GM11168 (cell line): ENCODE measurements around the gene TRMT61B.

ENCODE experiments used
- in situ Hi-C: fragments of 300-500 bp; cut with MboI; formaldehyde crosslinking; loops from one replicate; pipeline ENCODE4 v1.12.0; 2022; ENCODE audit warnings: low sequenced_read_pairs; ENCODE audit not compliant: unreplicated experiment

TRMT61B gene

DNA sequence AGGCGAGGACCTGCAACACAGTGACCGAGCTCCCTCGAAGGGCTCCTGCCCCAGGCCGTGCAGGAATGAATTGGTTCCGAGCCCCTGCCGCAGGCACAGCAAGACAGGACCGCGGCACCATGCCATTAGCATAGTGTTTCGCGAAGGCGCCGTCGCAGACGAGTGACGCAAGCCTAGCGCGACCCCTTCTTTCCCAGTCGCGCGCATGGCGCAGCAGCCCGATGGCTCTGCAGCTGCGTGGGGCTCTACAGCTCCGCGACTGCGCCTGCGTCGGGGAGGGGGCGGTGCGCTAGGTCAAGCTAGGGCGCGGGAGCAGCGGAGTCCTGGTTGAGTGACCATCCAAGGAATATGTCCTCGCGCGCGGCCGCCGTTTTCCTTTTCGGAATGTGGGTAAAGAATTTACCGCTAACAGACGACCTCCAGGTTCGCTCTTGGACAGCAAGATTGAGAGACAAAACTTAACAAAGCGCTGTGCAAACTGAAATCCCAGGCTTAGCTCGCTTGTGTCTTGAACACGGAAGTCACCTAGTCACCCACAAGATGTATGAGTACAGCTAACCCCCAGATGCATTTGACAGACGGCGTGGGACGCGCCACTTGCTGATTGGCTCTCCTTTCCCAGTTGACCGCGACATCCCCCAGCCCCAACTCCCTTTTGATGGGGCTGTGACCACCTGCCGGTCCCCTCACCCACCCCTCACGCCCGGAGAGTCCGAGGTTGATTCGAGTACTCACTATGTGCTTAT, at the start of gene TRMT61B:
TRMT61B (minus strand) TSS at position 164 of the 746 bp plus-strand sequence; CDS start at position 132, 32 bp downstream.
- in situ Hi-C loops: no loop called here

DNA sequence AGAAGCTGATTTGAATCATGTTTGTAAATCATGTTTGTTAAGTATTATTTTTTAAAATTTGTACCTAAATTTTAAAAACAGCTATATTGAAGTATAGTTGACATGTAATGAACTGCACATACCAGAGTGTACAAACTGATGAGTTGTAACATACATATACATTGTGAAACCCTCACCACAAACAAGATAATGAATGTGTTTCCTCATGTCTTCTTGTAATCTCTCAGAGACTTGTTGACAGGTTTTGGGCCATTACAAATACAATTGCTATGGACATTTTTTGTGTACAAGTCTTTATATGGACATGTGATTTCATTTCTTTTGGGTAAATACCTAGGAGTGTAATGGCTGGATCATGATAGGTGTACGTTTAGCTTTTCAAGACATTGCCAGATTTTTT, 45.8 kb upstream of the TRMT61B start:
- in situ Hi-C loops: no loop called here

DNA sequence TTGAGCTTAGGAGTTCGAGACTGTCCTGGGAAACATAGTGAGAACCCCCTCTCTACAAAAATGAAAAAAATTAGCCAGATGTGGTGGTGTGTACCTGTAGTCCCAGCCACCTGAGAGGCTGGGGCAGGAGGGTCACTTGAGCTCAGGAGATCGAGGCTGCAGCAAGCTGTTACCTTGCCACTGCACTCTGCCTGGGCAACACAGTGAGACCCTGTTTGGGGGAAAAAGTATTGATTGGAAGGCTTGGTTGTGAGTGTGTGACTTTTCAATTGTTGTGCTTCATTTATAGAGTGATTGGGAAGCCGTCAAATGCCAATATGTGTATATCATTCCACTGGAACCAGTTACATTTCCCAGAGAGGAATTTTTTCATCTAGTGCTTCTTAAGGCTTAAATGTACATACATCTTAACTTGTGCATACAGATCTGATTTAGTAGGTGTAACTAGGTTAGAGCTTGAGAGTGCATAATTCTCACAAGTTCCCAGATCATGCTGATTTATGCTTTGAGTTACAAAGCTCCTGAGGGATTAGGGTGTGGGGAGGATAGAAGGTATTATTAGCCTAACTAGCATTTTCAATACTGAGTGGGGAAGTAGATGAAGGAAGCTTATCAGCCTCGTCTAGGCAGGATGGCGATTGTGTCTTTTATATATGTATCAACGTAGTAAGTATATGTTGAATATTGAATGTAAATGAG, 39.7 kb upstream of the TRMT61B start:
- in situ Hi-C loops: no loop called here

DNA sequence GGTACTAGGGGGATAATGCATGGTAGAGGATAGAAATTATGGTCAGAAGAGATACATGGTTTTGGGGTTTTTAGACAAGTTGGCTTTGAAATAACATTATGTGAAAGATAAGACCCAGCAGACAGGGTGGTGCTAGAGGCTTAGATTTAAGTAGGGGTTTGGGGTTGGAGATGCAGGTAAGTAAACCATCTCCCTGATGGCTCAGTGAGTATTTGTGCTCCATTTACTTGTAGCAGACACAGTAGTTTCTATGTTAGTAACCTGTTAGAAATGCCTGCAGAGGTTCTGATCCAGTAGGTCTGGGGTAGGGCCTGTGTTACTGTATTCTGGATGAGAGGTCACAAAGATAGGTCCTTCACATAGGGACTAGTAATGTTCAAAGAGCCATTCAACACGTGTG, 38.1 kb upstream of the TRMT61B start:
- in situ Hi-C loops: no loop called here

DNA sequence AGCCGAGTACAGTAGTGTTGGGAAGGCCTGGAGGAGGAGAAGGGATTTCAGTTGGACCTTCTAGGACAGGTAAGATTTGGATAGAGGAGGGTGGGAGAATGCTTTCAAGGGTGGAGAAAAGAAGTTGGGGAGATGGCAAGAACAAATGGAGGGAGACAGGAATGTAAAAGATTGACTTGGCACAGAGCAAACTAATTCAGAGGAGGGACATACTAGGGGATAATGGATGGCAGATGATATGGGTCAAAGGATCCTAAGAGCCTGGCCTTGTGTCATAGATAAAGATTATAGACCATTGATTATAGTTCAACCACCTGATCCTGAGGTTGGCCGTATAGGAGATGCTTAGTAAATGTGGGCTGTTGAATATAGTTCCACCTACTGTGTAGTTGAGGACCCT, 36.7 kb upstream of the TRMT61B start:
- in situ Hi-C loops: no loop called here

DNA sequence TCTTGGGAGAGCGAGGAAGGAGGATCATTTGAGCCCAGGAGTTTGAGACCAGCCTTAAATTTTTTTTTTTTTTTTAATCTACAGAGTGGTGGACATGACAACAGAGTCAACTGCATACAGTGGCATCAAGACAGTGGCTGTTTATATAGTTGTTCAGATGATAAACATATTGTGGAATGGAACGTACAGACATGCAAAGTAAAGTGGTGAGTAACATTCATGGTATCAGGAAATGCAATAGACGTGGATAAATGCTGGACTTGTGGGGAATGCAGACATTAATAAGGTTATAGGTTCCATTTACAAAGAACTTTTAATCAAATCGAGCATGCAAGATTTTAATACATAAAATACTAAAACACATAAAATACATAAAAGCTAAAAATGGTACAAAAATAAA, 36.3 kb upstream of the TRMT61B start:
- in situ Hi-C loops: no loop called here

DNA sequence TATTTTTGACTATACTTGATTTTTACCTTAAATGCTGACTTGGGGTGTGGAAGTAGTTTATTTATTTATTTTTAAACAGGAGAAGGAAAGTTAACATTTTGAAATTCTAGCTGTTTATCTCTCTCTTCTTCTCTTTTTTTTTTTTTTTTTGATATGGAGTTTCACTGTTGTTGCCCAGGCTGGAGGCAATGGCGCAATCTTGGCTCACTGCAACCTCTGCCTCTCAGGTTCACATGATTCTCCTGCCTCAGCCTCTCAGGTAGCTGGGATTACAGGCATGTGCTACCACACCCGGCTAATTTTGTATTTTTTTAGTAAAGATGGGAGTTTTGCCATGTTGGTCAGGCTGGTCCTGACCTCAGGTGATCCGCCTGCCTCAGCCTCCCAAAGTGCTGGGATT, 35.4 kb upstream of the TRMT61B start:
- in situ Hi-C loops: no loop called here

DNA sequence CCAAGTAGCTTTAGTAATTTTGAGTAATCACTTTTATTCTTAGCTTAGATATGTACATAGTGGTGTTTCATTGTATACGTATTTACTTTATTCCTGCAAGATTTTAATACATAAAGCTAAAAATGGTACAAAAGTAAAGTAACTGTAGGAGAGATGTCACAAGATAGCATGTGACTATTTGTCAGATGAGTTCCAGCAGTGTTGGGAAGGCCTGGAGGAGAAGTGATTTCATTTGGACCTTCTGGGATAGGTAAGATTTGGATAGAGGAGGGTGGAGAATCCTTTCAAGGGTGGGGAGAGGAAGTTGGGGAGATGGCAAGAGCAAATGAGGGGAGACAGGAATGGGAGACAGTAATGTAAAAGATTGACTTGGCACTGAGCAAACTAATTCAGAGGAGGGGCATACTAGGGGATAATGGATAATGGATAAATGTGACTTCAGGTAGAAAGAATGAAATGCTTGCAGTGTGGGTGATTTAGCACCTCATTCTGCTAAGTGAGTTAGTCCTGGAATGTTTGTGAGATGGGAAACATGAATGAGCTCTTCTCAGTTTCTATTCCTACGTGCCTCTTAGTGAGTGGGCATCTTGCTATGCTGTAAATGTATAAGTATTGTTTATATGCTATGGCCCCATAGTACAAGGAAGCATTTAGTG, 34.8 kb upstream of the TRMT61B start:
- in situ Hi-C loops: no loop called here

DNA sequence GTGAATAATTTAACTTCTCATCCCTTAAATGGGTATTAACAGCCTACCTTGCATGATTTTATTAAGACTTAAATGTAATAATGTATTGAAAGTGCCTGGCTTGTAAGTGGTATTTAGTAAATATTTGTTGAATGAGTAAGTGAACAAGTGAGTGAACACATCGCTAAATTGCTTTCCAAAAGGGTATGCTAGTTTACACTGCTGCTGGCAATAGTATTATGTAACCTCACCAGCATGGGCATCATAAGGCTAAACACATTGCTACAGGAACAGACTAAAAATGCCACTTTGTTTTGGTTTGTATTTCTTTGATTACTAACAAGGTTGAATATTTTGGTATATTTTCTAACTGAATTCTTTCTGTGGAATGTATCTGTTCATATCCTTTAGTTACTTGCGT, 34.2 kb upstream of the TRMT61B start:
- in situ Hi-C loops: no loop called here

DNA sequence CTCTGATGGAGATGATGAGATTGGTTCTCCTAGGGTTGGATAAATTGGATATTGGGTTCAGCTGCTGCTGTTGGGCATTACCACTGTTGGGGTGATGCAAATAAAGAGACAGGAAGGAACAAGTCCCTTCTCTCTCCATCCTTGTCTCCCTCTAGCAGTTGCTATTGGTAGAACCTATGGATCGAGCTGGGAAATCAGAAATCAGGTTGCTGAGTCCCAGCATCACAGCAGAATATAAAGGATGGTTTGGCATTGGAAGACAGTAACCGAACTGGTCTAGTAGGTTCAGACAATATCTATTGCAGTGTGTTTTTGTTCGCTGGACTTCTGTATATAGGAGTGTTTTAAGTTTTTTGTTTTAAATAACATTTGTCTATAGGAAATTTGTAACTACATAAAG, 32.5 kb upstream of the TRMT61B start:
- in situ Hi-C loops: no loop called here

DNA sequence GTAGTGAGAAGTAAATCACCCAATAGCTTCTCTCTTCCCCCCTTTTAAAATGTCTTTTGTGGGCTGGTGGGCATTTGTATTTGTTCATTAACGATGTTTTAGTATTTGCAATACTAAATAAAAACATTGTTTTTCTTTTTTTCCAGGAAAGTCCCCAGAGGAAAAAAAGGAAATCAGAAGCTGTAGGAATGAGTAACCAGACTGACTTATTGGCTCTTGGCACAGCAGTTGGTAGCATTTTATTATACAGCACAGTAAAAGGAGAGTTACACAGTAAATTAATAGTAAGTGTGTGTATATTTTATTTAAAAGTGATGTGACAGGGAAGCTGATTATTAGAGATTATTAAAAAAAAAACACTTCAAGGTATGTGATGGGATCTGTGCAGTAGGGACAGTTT, 31.7 kb upstream of the TRMT61B start:
- in situ Hi-C loops: no loop called here

DNA sequence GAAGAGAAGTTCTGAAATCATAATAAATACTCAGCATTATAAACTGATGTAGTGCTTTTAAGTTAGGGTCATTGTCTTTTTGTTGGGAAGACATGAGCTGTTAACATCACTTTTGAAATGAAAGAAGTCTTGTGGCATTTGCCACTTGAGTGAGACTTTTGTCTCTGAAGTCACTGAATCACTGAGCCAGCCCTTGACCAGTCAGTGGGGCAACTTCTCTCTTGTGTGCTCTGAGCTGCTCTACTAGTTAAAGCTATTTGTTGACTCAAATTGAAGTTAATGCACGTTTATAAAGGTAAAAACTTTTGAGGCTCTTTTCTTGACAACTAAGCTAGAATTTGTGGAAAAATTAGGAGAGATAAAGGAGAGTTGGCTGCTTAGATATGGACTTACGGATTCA, 31.1 kb upstream of the TRMT61B start:
- in situ Hi-C loops: no loop called here

DNA sequence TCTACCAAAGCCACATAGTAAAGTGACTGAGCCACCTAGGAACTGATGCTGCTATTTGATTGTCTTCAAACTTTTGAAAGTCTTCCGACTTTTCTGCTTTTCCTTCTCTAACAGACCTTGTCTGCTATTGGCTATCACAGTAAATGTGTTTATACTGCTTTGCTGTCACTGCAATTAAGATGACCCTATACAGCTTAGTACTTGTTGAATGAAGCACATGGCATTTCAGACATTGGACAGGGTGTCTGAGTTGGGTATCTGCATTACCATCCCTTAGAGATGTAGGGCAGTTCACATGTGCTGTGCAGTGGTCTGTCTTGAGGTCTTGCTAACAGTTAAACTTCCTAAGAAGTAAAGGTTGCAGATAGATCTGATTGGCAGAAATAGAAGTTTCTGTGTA, 27.9 kb upstream of the TRMT61B start:
- in situ Hi-C loops: no loop called here

DNA sequence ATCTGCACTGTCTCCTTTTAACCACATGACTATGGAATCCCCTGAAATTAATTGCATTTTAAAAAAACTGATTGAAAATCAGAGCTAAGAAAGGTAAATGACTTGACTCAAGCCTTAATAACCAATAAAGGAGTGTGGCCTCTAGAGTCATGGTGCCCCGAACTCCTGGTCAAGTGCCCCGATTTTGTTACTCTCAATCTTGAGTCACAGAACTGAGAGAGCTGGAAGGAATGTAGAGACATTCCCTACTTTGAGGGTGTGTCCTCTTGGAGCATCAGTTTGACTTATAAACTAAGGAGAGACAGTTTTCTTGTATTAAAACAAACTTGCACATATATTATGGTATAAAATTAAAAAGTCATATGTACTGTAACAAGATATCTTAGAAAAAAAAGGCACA, 26.8 kb upstream of the TRMT61B start:
- in situ Hi-C loops: no loop called here

DNA sequence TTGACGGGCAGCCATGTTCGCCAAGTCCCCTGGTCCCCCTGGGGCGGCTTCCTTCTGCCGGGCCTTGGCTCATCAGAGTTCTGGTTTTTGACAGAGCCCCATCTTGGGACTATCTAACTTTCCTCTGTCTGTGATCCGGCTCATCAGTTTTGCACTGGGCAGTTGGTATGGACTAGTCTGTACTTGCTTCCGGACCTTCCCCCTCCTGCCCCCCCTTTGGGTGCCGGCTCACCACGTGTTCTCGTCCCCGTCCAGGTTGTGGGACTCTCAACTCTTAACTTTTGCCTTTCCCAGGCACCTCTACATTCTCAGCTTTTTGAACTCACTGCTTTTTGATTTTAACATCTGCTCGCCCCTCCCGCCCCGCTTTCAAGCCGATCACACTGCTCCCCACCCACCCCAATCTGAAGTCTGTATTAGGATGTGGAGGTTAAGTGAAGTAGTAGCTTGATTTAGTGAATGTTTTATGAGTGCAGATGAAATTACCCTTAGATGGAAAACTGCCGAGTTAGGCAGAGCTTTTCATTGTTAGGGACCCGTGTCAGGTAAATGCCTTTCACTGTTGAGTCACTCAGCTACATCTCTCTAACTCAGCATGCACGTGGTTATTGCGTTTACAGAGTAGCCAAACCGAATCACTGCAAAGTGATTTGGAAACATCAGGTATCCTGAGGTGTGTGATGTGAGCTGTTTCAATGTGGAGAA, 25.2 kb upstream of the TRMT61B start:
- in situ Hi-C loops: no loop called here

DNA sequence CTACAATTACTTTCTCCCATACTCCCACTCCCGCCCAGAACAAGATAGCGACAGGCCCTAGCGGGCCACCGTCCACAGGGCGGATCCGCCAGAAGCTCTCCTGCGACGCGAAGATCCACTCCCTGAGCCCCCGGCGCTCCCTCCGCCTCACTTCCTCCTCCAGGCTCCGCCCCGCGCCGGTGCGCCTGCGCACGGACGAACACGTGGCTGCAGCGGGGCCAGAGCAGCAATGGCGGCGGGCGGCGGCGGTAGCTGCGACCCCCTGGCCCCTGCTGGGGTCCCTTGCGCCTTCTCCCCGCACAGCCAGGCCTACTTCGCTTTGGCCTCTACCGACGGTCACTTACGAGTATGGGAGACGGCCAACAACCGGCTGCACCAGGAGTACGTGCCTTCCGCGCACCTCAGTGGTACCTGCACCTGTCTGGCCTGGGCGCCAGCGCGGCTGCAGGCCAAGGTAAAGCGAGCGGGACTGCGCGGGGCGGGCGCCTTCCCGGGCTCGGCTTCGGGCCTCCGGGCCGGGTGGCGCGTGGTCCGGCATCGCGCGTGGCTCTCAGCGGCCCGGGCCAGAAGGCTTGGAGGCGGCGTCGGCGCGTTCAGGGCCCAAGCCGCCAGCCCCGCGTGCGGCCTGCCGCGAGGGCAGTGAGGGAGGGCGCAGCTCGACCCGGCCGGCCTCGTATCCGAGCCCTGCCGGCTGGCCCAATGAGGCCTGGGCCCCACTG, 24.5 kb upstream of the TRMT61B start, which contains the start of gene WDR43:
WDR43 (plus strand) TSS at position 198 of the 719 bp plus-strand sequence; CDS start at position 230, 32 bp downstream.
- in situ Hi-C loops: no loop called here

DNA sequence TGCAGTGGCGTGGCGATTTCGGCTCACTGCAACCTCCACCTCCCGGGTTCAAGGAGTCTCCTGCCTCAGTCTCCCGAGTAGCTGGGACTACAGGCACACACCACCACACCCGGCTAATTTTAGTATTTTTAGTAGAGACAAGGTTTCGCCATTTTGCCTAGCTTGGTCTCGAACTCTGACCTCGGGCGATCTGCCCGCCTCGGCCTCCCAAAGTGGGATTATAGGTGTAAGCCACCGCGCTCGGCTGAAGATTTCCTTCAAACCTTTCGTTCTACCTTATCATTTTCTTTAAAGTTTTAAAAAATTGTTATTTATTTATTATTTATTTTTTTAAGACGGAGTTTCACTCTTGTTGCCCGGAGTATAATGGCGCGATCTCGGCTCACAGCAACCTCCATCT, 23.4 kb upstream of the TRMT61B start:
- in situ Hi-C loops: no loop called here

DNA sequence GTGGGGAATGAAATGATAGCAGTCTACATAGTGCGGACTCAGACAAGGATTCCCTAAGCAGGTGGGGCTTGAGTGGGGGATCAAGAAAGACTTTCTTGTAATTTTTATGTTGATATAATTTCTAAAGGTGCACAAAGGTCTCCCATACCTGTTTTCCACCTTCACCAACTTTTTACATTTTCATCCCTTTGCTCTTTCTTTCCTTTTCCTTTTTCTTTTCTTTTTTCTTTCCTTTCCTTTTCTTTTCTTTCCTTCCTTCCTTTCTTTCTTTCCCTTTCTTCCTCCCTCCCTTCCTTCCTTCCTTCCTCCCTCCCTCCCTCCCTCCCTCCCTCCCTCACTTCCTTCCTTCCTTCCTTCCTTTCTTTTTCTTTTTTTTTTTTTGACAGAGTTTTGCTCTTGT, 10.1 kb upstream of the TRMT61B start:
- in situ Hi-C loops: no loop called here

DNA sequence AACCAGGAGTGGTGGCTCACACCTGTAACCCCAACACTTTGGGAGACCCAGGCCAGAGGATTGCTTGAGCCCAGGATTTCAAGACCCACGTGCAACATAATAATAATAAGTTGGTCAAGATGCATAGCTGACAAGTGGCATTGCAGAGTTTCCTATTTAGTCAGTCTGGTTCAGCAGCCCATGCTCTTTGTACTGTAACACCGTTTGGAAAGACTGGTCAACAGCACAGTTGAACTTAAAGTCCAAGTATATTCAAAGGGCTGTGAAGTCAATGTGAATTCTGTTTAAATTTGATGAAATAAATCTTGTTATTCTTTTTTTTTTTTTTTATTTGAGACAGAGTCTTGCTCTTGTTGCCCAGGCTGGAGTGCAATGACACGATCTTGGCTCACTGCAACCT, 1.5 kb upstream of the TRMT61B start:
- in situ Hi-C loops: no loop called here

DNA sequence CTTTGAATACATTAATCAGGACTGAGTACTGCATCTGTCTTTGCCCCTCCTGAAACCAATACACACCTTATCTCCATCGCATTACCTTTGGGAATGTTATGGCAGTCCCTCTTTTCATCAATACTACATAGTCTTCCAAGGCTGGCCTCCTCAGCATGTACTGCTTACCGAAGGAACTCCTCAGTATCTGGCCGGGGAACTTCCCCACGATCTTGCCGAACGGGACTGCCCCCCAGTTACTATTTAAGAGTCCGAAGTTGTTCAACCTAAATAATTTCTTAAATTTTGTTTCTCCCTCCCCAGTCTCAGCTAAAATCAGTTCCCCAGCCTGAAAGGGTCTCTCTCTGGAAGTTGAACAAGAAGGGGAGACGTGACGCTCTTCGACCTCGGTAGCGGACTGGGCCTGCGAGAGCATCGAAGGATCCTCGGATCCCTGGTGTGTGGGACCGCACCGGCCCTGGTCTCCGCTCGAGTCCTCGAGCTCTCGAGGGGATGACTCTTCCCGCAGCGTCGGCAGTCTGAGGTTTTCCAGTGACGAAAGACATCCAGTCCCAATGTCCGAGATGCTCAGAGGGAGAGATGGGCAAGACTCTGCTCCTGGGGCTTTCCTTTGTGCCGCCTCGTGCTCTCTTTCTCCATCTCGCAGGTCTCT, 489 bp downstream of the TRMT61B start:
- in situ Hi-C loops: no loop called here
